Keratinocyte (primary cell): ENCODE measurements around the gene GABRB2. TPM values are rescaled to one million over a fixed set of nuclear protein-coding genes. Genes with fewer than 3 reads are reported as not detected.

Experiments used
- DNase-seq: peaks from one replicate; pipeline ENCODE4 v3.0.0-alpha.2; 2011; ENCODE audit warnings: low read depth, missing footprints, low spot score
- FAIRE-seq: peaks from 2 replicates; lab custom pipeline; 2011; peaks lifted over from hg19 to GRCh38; lab: Jason Lieb, UNC
- H2AFZ ChIP-seq: 2 replicates; pipeline ENCODE4 v1.6.0; 2012; ENCODE audit warnings: low read length, control low read depth, inconsistent platforms; ENCODE audit not compliant: control insufficient read depth
- H3K27ac ChIP-seq: 2 replicates; pipeline ENCODE4 v1.5.1; 2011; ENCODE audit warnings: low read length; ENCODE audit not compliant: control insufficient read depth, insufficient read depth
- H3K27me3 ChIP-seq: 3 replicates; pipeline ENCODE4 v1.6.0; 2011; ENCODE audit warnings: low read length; ENCODE audit not compliant: control insufficient read depth, insufficient read depth; ENCODE audit errors: extremely low read depth
- H3K36me3 ChIP-seq, 2 experiments: 2 replicates in 1 of 2; 3 replicates in 1 of 2; pipeline ENCODE4 v1.5.1; 2011; ENCODE audit warnings: low read length in 2 of 2, mild to moderate bottlenecking in 1 of 2; ENCODE audit not compliant: control insufficient read depth in 2 of 2, insufficient read depth in 2 of 2; ENCODE audit errors: extremely low read depth in 1 of 2
- H3K4me1 ChIP-seq: 3 replicates; pipeline ENCODE4 v1.5.1; 2011; ENCODE audit warnings: low read length; ENCODE audit not compliant: control insufficient read depth, insufficient read depth; ENCODE audit errors: extremely low read depth
- H3K4me2 ChIP-seq: 3 replicates; pipeline ENCODE4 v1.6.0; 2011; ENCODE audit warnings: low read depth, low read length; ENCODE audit not compliant: control insufficient read depth, insufficient read depth; ENCODE audit errors: extremely low read depth
- H3K4me3 ChIP-seq, 3 experiments: fragments of 200-600 bp in 1 of 3; sonication (generic) in 1 of 3; 2 replicates in 2 of 3; 3 replicates in 1 of 3; pipeline ENCODE4 v1.5.1; 2011 to 2016; ENCODE audit warnings: low read length in 3 of 3, mild to moderate bottlenecking in 3 of 3, control low read depth in 2 of 3, inconsistent platforms in 1 of 3, low read depth in 1 of 3, mixed read lengths in 1 of 3, mixed run types in 1 of 3, moderate library complexity in 1 of 3; ENCODE audit not compliant: control insufficient read depth in 2 of 3, insufficient read depth in 2 of 3; ENCODE audit errors: extremely low read depth in 1 of 3
- H3K79me2 ChIP-seq: 2 replicates; pipeline ENCODE4 v1.6.0; 2012; ENCODE audit warnings: low read length; ENCODE audit not compliant: control insufficient read depth, insufficient read depth
- H3K9ac ChIP-seq: 3 replicates; pipeline ENCODE4 v1.6.0; 2011; ENCODE audit warnings: low read length; ENCODE audit not compliant: control insufficient read depth, insufficient read depth; ENCODE audit errors: extremely low read depth
- H3K9me1 ChIP-seq: 3 replicates; pipeline ENCODE4 v1.6.0; 2011; ENCODE audit warnings: low read length; ENCODE audit not compliant: control insufficient read depth, insufficient read depth; ENCODE audit errors: extremely low read depth
- H3K9me3 ChIP-seq: 2 replicates; pipeline ENCODE4 v1.5.1; 2012; ENCODE audit warnings: low read depth, low read length; ENCODE audit not compliant: control insufficient read depth
- H4K20me1 ChIP-seq: 3 replicates; pipeline ENCODE4 v1.6.0; 2011; ENCODE audit warnings: low read length; ENCODE audit not compliant: control insufficient read depth, insufficient read depth; ENCODE audit errors: extremely low read depth
- EZH2 ChIP-seq: IDR thresholded peaks from one replicate; pipeline ENCODE4 v1.6.1; 2012; ENCODE audit warnings: inconsistent platforms, mild to moderate bottlenecking, low read length, moderate library complexity
- dilution Hi-C: fragments of 300-500 bp; cut with MboI; formaldehyde crosslinking; loops from one replicate; pipeline ENCODE4 v1.7.0; 2020; ENCODE audit warnings: low sequenced_read_pairs; ENCODE audit not compliant: extremely low pct_ligation_motif_present
- polyA plus RNA-seq, 5 experiments: library from polyadenylated mRNA; depleted of rRNA in 3 of 5; stranded (reverse) in 3 of 5; stranded (forward) in 1 of 5; unstranded in 1 of 5; fragments of >200 nt; gene quantifications; 1 replicate in 1 of 5; 2 replicates in 3 of 5; 3 replicates in 1 of 5; pipeline versions ENCODE4 v1.2.1 to v1.2.3, GENCODE V29; 2011 to 2012; ENCODE audit warnings: missing spikeins in 2 of 5, low read depth in 1 of 5, low replicate concordance in 1 of 5
- TF ChIP-seq, protein P1 (sequence below), 3 experiments: IDR thresholded peaks in 1 of 3; conservative IDR thresholded peaks in 1 of 3; optimal IDR thresholded peaks in 1 of 3; 2 replicates in 2 of 3; 3 replicates in 1 of 3; pipeline versions ENCODE3 to v1.5.1; 2011; ENCODE audit warnings: low read length in 3 of 3, mild to moderate bottlenecking in 3 of 3, moderate library complexity in 2 of 3, control low read depth in 1 of 3, inconsistent platforms in 1 of 3; ENCODE audit not compliant: insufficient read depth in 2 of 3; ENCODE audit errors: extremely low read depth in 1 of 3

GABRB2 gene
- polyA plus RNA-seq, 1 donor (not counting 4 experiments of a cell fraction or from before 2014, with no cell fraction given), result not detected

DNA sequence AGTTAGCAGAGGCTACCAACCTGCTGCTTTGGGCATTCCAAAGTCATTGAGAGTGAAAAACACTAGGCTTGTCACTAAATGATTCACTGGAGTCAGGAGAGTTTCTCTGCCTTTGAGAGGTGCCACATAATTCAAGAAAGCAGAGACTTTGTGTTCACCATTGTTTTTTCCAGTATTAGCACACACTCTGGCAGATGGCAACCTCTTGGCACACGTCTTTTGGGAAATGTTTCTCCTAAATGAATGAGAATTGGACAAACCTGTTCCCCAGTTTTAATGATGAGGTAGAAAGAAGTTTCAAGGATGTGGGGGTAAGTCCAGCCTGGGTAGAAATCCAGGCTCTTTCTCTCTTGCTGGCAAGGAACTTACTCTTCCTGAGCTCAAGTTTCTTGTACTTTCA lies 259.1 kb downstream of the GABRB2 start:
- DNase-seq (no peak), FAIRE-seq (no peak)
- dilution Hi-C loops, result no loop called here
- Histone ChIP-seq H3K27ac (no peak overlapping the region), H3K4me1 (no peaks in the 10 kb centered on the region), H3K4me2 (no peak overlapping the region), H3K9me3 (no peaks in the 10 kb centered on the region), H3K9me1 (no peaks in the 10 kb centered on the region), H3K9ac (no peak overlapping the region), H3K4me3 (no peak overlapping the region), H2AFZ (no peak overlapping the region), H3K36me3 (no peaks in the 10 kb centered on the region), H4K20me1 (no peaks in the 10 kb centered on the region), H3K27me3 (no peaks in the 10 kb centered on the region), H3K79me2 (no peaks in the 10 kb centered on the region)
- TF ChIP-seq EZH2, result no peak
- TF ChIP-seq, protein P1, sequence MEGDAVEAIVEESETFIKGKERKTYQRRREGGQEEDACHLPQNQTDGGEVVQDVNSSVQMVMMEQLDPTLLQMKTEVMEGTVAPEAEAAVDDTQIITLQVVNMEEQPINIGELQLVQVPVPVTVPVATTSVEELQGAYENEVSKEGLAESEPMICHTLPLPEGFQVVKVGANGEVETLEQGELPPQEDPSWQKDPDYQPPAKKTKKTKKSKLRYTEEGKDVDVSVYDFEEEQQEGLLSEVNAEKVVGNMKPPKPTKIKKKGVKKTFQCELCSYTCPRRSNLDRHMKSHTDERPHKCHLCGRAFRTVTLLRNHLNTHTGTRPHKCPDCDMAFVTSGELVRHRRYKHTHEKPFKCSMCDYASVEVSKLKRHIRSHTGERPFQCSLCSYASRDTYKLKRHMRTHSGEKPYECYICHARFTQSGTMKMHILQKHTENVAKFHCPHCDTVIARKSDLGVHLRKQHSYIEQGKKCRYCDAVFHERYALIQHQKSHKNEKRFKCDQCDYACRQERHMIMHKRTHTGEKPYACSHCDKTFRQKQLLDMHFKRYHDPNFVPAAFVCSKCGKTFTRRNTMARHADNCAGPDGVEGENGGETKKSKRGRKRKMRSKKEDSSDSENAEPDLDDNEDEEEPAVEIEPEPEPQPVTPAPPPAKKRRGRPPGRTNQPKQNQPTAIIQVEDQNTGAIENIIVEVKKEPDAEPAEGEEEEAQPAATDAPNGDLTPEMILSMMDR (optimal IDR thresholded peaks at IDR 0.05 in 1 of 3, IDR thresholded peaks at IDR 0.05 in 1 of 3, conservative IDR thresholded peaks at IDR 0.05 in 1 of 3; ENCODE audit: extremely low read depth in 1 of 3, insufficient read depth in 2 of 3, low read length in 3 of 3), result no peak

- Histone ChIP-seq H2AFZ (no peak overlapping the region), H3K4me2 (no peak overlapping the region), H3K79me2 (no peaks in the 10 kb centered on the region), H3K9ac (no peak overlapping the region), H3K9me1 (no peaks in the 10 kb centered on the region), H3K4me1 (no peaks in the 10 kb centered on the region), H3K4me3 (no peak overlapping the region), H3K9me3 (no peaks in the 10 kb centered on the region), H3K27me3 (no peaks in the 10 kb centered on the region), H4K20me1 (no peaks in the 10 kb centered on the region), H3K27ac (no peak overlapping the region), H3K36me3 (no peaks in the 10 kb centered on the region)
- dilution Hi-C loops, result no loop called here
- TF ChIP-seq EZH2, result no peak
- TF ChIP-seq, protein P1 (optimal IDR thresholded peaks at IDR 0.05 in 1 of 3, IDR thresholded peaks at IDR 0.05 in 1 of 3, conservative IDR thresholded peaks at IDR 0.05 in 1 of 3; ENCODE audit: extremely low read depth in 1 of 3, insufficient read depth in 2 of 3, low read length in 3 of 3), result no peak
- FAIRE-seq (no peak), DNase-seq (no peak)
Observed at GRCh38 chr5:161286066-161286655, 260.4 kb downstream of the GABRB2 start.
